GM23248 (cell line): ENCODE data around the gene TECPR2.

Experiments
- EZH2 ChIP-seq: fragments of 200-600 bp; sonication (generic); IDR thresholded peaks from 2 replicates; pipeline ENCODE4 v1.6.1; 2018; ENCODE audit warnings: antibody characterized with exemption, mild to moderate bottlenecking; ENCODE audit not compliant: insufficient read depth, poor library complexity, severe bottlenecking
- EZH2phosphoT487 ChIP-seq: fragments of 200-600 bp; sonication (generic); IDR thresholded peaks from 2 replicates; pipeline ENCODE4 v1.6.1; 2018; ENCODE audit warnings: antibody characterized with exemption, moderate library complexity, mild to moderate bottlenecking, low read depth; ENCODE audit not compliant: insufficient read depth

DNA sequence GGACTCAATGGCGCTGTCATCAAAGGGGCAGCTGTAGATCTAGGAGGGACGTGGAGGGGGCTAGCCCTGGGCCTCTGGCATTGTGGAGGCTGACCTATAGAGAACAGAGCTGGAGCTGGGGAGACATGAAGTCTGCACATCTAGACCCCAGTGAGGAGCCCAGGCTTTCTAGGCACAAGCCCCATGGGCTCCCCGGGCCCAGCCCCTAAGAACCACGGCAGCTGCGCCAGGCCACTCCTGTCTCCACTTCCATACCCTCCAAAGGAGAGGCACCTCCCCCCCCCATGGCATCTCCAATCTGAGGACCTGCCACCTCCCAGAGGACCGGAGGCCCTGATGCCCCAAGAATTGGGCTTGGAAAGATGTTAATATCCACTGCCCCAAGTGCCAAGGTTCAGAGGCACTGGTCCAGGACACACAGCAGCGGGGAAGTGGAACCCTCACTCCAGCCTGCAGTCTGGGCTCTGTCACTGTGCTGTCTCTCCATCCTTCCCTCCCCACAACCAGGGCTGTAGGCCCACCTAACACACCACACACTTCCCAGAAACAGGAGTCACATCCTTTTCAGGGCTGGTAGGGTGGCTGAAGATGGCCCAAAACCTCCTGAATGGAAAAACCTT lies 142.4 kb downstream of the TECPR2 start:
- TF ChIP-seq EZH2phosphoT487 (no peak), EZH2 (no peak)
